Fibroblast of villous mesenchyme (primary cell): ENCODE data around the gene SAMSN1. TPM values are rescaled to one million over a fixed set of nuclear protein-coding genes. Genes with fewer than 3 reads are reported as not detected.

Experiments used
- DNase-seq: peaks from one replicate; pipeline ENCODE4 v3.0.0-alpha.2; 2010; ENCODE audit warnings: low read depth
- H3K4me3 ChIP-seq: 2 replicates; pipeline ENCODE4 v1.5.1; 2011; ENCODE audit warnings: low read depth, mild to moderate bottlenecking, low read length
- CTCF ChIP-seq: IDR thresholded peaks from 2 replicates; pipeline ENCODE4 v1.5.1; 2012; ENCODE audit warnings: low read depth, mild to moderate bottlenecking, low read length; ENCODE audit not compliant: insufficient read depth
- total RNA-seq: library from RNA; depleted of rRNA; stranded (reverse); fragments of >200 nt; gene quantifications from 2 replicates; pipeline ENCODE4 v1.2.3, GENCODE V29; 2012

SAMSN1 gene
- total RNA-seq, 1 donor = 0.86 TPM

DNA sequence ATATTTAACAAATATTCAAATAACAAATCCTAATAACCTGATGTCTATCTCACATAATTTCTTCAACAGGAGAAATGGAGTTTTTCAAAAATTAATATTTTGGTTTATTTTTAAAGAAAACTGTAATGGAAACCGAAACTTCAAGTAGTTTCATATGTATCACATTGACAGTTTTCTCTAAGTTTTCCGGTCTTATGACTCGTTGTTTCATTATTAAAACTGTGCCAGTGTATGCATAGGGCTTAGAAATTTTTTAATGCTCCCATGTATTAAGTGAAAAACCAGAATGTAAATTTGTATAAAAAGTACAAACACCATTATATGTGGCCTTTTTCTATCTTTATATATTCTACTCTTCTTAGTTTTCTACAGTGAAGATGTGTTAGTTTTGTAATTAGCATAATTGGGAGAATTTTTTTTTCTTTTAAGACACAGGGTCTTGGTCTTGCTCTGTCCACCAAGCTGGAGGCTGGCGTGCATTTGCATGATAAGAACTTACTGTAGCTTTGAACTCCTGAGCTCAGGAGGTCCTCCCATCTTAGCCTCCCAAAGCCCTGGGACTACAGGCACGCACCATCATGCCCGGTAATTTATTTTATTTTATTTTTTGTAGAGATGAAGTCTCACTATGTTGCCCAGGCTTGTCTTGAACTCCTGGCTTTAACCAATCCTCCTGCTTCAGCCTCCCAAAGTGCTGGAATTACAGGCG lies 43.9 kb upstream of the SAMSN1 start:
- H3K4me3 ChIP-seq = no peak overlapping the region
- TF ChIP-seq CTCF = no peak

DNA sequence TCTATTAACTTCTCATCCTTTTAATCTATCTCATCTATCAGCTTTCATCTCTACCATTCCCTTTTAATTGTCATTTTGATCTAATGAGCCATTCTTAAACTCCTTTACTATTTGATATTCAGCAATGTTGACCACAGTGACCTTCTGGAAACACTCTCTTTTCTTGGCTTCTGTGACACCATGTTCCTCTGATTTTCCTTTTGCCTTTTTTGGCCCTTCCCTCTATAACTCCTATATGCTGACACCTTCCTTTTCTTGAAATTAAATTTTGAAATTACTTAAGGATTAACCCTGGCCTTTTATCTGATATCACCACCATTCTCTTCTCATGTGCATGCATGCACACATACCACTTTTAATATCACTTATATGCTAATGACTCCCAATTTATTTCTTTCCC lies 41.2 kb upstream of the SAMSN1 start:
- no peak for DNase-seq
- no peak for TF ChIP-seq CTCF
- H3K4me3 ChIP-seq = no peak overlapping the region

More for the DNA sequence above, 43.9 kb upstream of the SAMSN1 start:
- DNase-seq = no peak

- TF ChIP-seq CTCF = no peak
- DNase-seq = no peak
- H3K4me3 ChIP-seq = no peak overlapping the region
Measured at GRCh38 chr21:14585122-14585521, 39.0 kb upstream of the SAMSN1 start.

- H3K4me3 ChIP-seq = no peak overlapping the region
- no peak for TF ChIP-seq CTCF
- DNase-seq = no peak
Measured at GRCh38 chr21:14584357-14585095, 38.4 kb upstream of the SAMSN1 start.

GRCh38 chr21:14583629-14584255 lies 37.6 kb upstream of the SAMSN1 start:
- no peak overlapping the region for H3K4me3 ChIP-seq
- no peak for DNase-seq
- TF ChIP-seq CTCF = no peak

GRCh38 chr21:14582934-14583628 lies 37.0 kb upstream of the SAMSN1 start:
- TF ChIP-seq CTCF = no peak

More at GRCh38 chr21:14582934-14583628, 37.0 kb upstream of the SAMSN1 start:
- no peak for DNase-seq
- H3K4me3 ChIP-seq = no peak overlapping the region
